NCI-H526 (cell line): ENCODE results near the gene NLRC5.
"Not testable (repeated sequence)": the region's sequence is repeated elsewhere in the genome, so short reads cannot be mapped to it uniquely, and the experiment has no call there.

Experiments used
- DNase-seq, 2 experiments: peaks; one replicate each; lab custom pipeline; 2025; lab: John Stamatoyannopoulos, UW

The NLRC5 gene

GRCh38 chr16:56960681-56961281 is 28.6 kb upstream of the NLRC5 start:
- no peak for DNase-seq

GRCh38 chr16:56961386-56961785 is 28.0 kb upstream of the NLRC5 start:
- DNase-seq, result no peak

DNA sequence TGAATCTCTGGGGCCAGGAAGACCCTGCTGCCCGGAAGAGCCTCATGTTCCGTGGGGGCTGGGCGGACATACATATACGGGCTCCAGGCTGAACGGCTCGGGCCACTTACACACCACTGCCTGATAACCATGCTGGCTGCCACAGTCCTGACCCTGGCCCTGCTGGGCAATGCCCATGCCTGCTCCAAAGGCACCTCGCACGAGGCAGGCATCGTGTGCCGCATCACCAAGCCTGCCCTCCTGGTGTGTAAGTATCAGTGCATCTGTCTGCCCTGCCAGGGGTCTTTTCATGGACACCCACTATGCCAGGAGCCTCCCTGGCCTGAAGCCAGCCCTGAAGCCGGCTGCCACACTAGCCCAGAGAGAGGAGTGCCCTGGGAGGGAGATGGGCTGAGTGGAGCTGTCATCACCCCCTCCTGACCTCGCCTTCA is 27.5 kb upstream of the NLRC5 start, which contains the start of gene CETP:
Gene CETP, plus strand, starts transcription at position 100 of the 431 bp plus-strand sequence. Its CDS starts 30 bp downstream, at position 130.
- no peak for DNase-seq

DNA sequence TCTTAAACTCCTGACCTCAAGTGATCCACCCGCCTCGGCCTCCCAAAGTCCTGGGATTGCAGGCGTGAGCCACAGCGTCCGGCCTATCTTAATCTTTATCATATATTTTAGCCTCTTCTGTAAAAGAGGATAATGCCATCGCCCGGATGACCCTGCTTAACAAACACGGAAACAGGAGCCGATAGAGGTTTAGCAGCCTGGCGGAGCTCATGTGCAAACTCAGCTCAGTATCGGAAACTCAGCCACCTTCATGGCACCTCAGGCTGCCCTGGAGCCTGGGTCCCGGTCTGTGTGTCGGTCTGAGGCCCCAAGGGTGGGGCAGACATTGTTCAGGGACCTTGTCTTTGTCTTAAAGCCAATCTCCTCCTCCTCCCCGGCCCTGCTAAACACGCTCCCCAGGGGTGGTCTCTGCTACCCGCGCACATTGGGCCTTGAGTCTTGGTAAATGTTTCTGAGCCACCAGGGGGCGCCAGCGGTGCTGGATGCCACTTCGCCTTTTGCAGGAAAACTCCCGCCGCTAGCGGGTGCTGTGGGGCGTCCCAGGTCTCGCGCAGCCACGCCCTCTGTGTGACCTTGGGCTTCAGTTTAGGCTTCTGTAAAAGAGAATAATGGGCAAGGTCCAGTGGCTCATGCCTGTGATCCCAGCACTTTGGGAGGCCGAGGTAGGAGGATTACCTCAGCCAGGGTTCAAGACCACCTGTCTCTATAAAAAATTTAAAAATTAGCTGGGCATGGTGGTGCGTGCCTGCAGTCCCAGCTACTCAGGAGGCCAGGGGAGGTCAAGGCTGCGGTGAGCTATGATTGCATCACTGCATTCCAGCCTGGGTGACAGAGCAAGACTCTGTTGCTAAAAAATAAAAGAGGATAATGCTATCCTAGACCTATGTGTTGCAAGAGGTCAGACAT is 24.9 kb upstream of the NLRC5 start:
- DNase-seq, result peak; percentile 34 to 86

GRCh38 chr16:56965149-56966092 is 23.9 kb upstream of the NLRC5 start:
- no peak for DNase-seq

DNA sequence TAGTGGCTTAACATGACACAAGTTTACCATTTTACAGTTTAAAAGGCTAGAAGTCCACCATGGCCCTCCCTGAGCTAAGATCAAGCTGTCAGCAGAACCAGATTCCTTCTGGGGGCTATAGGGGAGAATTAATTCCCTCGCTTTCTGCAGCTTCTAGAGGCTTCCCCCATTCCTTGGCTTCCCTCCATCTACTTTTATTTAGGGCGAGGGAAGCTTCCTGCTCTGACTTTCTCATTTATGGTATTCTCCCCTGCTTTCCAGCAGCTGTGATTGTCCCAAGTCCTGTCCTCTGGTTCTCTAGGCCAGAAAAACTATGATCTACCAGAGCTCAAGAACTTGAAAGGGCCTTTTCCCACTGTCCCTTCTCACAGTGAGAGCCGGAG is 23.3 kb upstream of the NLRC5 start:
- DNase-seq, result no peak

GRCh38 chr16:56967733-56968132 is 21.6 kb upstream of the NLRC5 start:
- DNase-seq, result no peak

- no peak for DNase-seq
Measured at GRCh38 chr16:56969769-56970168, 19.6 kb upstream of the NLRC5 start.

GRCh38 chr16:56970934-56971767 is 18.2 kb upstream of the NLRC5 start:
- DNase-seq, result no peak

GRCh38 chr16:56971768-56972043 is 17.7 kb upstream of the NLRC5 start:
- DNase-seq, result no peak

DNA sequence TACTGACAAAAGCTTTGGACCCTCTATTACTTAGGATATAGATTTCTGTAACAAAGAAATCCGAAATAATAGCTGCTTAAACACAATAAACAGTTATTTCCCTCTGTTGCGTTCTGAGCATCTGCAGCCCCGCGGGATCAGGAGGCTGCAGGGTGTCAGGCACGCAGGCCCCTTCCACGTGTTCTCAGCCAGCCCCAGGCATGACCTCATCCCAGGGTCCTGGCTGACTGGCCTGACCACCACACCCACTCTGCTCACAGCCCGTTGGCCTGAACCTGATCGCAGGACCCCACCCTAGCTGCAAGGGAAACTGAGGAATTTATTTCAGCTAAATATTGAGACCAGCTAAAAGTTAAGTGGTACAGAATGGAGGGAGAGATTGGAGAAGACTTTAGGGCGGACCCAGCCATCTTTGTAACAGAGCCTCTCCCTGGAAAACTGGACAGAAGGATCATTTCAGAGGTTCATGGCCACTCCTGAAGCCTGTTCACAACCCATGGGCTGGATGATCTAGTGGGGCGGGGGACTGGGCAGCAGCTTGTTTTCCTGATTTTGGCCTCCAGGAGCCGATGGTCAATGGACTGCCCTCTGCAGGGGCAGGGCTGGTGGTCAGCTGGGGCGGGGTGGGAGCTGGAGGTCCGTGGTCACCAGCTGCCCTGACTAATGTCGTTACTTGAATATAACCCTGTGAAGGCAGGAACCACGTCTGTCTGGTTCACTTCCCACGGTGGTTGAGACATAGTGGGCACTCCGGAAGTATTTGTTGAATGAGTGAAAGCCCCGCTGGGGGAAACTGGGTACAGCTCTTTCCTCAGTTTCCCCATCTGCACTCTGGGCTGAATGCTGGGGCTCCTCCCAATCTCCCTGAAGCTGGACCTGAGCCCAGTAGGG is 16.7 kb upstream of the NLRC5 start:
- no peak for DNase-seq

DNA sequence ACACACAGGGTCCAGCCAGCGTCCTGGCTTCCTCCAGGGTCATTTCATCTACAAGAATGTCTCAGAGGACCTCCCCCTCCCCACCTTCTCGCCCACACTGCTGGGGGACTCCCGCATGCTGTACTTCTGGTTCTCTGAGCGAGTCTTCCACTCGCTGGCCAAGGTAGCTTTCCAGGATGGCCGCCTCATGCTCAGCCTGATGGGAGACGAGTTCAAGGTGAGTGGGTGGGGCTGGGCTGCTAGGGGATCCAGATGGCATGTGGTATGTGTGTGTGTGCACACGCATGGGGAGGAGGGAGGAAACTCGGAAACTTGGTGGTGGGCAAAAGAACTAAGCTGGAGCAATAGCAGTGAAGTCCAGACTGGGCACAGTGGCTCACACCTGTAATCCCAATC is 16.1 kb upstream of the NLRC5 start:
- no peak for DNase-seq

- DNase-seq, result not testable (repeated sequence)
Measured at GRCh38 chr16:56973899-56974298, 15.5 kb upstream of the NLRC5 start.

- no peak for DNase-seq
Measured at GRCh38 chr16:56974549-56975300, 14.6 kb upstream of the NLRC5 start.

GRCh38 chr16:56975714-56976113 is 13.6 kb upstream of the NLRC5 start:
- DNase-seq, result no peak

GRCh38 chr16:56977216-56977615 is 12.1 kb upstream of the NLRC5 start:
- no peak for DNase-seq

- DNase-seq, result no peak
Measured at GRCh38 chr16:56977823-56978430, 11.4 kb upstream of the NLRC5 start.

DNA sequence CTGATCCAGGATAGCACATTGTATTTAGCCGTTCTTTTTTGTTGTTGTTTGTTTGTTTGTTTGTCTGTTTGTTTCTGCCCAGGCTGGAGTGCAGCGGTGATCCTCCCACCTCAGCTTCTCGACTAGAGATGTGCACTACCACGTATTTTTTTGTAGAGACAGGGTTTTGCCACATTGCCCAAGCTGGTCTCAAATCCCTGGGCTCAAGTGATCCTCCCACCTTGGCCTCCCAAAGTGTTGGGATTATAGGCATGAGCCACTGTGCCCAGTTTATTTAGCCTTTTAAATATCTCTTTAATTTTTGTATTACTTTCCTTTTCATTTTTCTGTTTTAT is 9.2 kb upstream of the NLRC5 start:
- no peak for DNase-seq
